ENCODE measurements around the gene CEP112.

The CEP112 gene

GRCh38 chr17:65592125-65592965, 599.6 kb downstream of the CEP112 start:
- intact Hi-C loops (cut with DNase I): no loop called here
- DNase-seq: peak in 3 of 10 donors; percentile 33 to 55 (median 53)

- intact Hi-C loops (cut with DNase I): no loop called here
- peak in 2 of 10 donors; percentile 4 to 18 for DNase-seq
Measured at GRCh38 chr17:65589321-65589720, 602.6 kb downstream of the CEP112 start.

- intact Hi-C loops (cut with DNase I): no loop called here
- peak in 3 of 10 donors; percentile 7 to 42 (median 42) for DNase-seq
Measured at GRCh38 chr17:65588181-65588808, 603.6 kb downstream of the CEP112 start.

GRCh38 chr17:65587534-65588180, 604.3 kb downstream of the CEP112 start:
- intact Hi-C loops (cut with DNase I): no loop called here
- DNase-seq: peak in 2 of 10 donors; percentile 4 to 32

GRCh38 chr17:65586899-65587298, 605.0 kb downstream of the CEP112 start:
- intact Hi-C loops (cut with DNase I): no loop called here
- DNase-seq: peak in 3 of 10 donors; percentile 14 to 46 (median 23)

Measured in posterior cingulate gyrus (tissue), 11 donors.